ENCODE measurements around the gene MCM10. TPM values are rescaled to one million over a fixed set of nuclear protein-coding genes. Genes with fewer than 3 reads are reported as not detected.

The MCM10 gene
- total RNA-seq, 1 experiment from 2014 or later = 43.1 TPM

GRCh38 chr10:13182424-13182823, 21.1 kb downstream of the MCM10 start (continued):
- no peak for TF ChIP-seq ZBTB33 (IDR thresholded peaks at IDR 0.05; ENCODE audit: extremely low read depth, insufficient replicate concordance, low read length)
- TF ChIP-seq ELF1 (IDR thresholded peaks at IDR 0.05; ENCODE audit: borderline replicate concordance, low read depth) = no peak
- no peak for TF ChIP-seq SP1 (IDR thresholded peaks at IDR 0.05; ENCODE audit: low read depth)
- no peak for TF ChIP-seq ZFX (IDR thresholded peaks at IDR 0.05)

GRCh38 chr10:13183625-13184024, 22.3 kb downstream of the MCM10 start:
- Histone ChIP-seq H3K27ac (ENCODE audit: low read depth, low read length) (no peak overlapping the region), H3K4me2 (ENCODE audit: low read length) (no peak overlapping the region), H3K9ac (ENCODE audit: low read length) (no peak overlapping the region), H3K27me3 (ENCODE audit: insufficient read depth, low read length) (no peaks in the 10 kb centered on the region), H2AFZ (ENCODE audit: low read depth, low read length, poor library complexity, severe bottlenecking) (no peak overlapping the region), H3K36me3 (ENCODE audit: control insufficient read depth in 1 of 2, insufficient read depth in 2 of 2, low read length in 2 of 2) (peaks cover 54 to 69% of the 10 kb centered on the region in 2 experiments), H3K9me3 (ENCODE audit: control insufficient read depth in 1 of 2, insufficient read depth in 1 of 2, low read depth in 1 of 2, low read length in 2 of 2) (no peaks in the 10 kb centered on the region), H3K4me3 (replicated peaks in 1 of 2; ENCODE audit: low read depth in 1 of 2, low read length in 2 of 2) (no peak overlapping the region), H4K20me1 (ENCODE audit: insufficient read depth) (peaks cover 3% of the 10 kb centered on the region; the same call in 1 of the 2 replicates), H3K79me2 (ENCODE audit: insufficient read depth, low read length) (peaks cover 13% of the 10 kb centered on the region; the same call in 1 of the 2 replicates), H3K9me2 (ENCODE audit: insufficient read depth) (no peaks in the 10 kb centered on the region), H3K4me1 (ENCODE audit: control insufficient read depth in 1 of 2, insufficient read depth in 2 of 2, low read length in 2 of 2) (no peaks in the 10 kb centered on the region)
- no TSS peak for BruUV-seq (replicated peaks)
- POLR2A ChIA-PET = no interaction called here
- no peak for ATAC-seq
- TF ChIP-seq ZFX (IDR thresholded peaks at IDR 0.05) (no peak), ATF3 (IDR thresholded peaks at IDR 0.05) (no peak), MAX (IDR thresholded peaks at IDR 0.05) (no peak), CBX3 (IDR thresholded peaks at IDR 0.05; ENCODE audit: low read depth) (no peak), JUND (IDR thresholded peaks at IDR 0.05) (no peak), YY1 (IDR thresholded peaks at IDR 0.05; ENCODE audit: extremely low read depth, insufficient replicate concordance, low read depth, low read length) (no peak), SIN3A (IDR thresholded peaks at IDR 0.05; ENCODE audit: low read depth) (no peak), TCF7L2 (IDR thresholded peaks at IDR 0.05; ENCODE audit: borderline replicate concordance, extremely low read depth, insufficient read depth, insufficient read length) (no peak), SRF (IDR thresholded peaks at IDR 0.05; ENCODE audit: low read depth) (no peak), EZH2phosphoT487 (IDR thresholded peaks at IDR 0.05; ENCODE audit: borderline replicate concordance) (no peak), EGR1 (IDR thresholded peaks at IDR 0.05; ENCODE audit: low read depth) (no peak), FOSL1 (IDR thresholded peaks at IDR 0.05; ENCODE audit: low read depth) (no peak)
- CTCF ChIA-PET = no interaction called here
- RAD21 ChIA-PET (ENCODE audit: low non-redundant PET in 1 of 2, low total read pairs in 2 of 2, uncharacterized antibody in 2 of 2, unreplicated experiment in 2 of 2) = no interaction called here
- no peak for DNase-seq (ENCODE audit: low read depth, low spot score)
- intact Hi-C loops (cut with micrococcal nuclease) = no loop called here

All from HCT116 (cell line).